KMS-11 (cell line): ENCODE data around the gene SMARCAD1.

ENCODE experiments used
- H2AFZ ChIP-seq: fragments of 200-600 bp; sonication (generic); 2 replicates; pipeline ENCODE4 v1.6.1; 2016; ENCODE audit warnings: antibody characterized with exemption, mixed run types, low read depth
- H3K27ac ChIP-seq: fragments of 200-600 bp; sonication (generic); 2 replicates; pipeline ENCODE4 v1.6.1; 2016; ENCODE audit warnings: mild to moderate bottlenecking, mixed run types
- H3K27me3 ChIP-seq: fragments of 200-600 bp; sonication (generic); 2 replicates; pipeline ENCODE4 v1.6.1; 2017; ENCODE audit warnings: mild to moderate bottlenecking, low read depth, mixed run types, moderate library complexity; ENCODE audit not compliant: insufficient read depth
- H3K36me3 ChIP-seq: fragments of 200-600 bp; sonication (generic); 2 replicates; pipeline ENCODE4 v1.6.1; 2017; ENCODE audit warnings: mild to moderate bottlenecking, mixed run types; ENCODE audit not compliant: insufficient read depth
- H3K4me1 ChIP-seq: fragments of 200-600 bp; sonication (generic); 2 replicates; pipeline ENCODE4 v1.6.1; 2016; ENCODE audit warnings: mild to moderate bottlenecking, low read depth, mixed run types; ENCODE audit not compliant: poor library complexity, severe bottlenecking
- H3K4me2 ChIP-seq: fragments of 200-600 bp; sonication (generic); 2 replicates; pipeline ENCODE4 v1.7.0; 2016; ENCODE audit warnings: mild to moderate bottlenecking, mixed run types
- H3K4me3 ChIP-seq: fragments of 200-600 bp; sonication (generic); IDR thresholded peaks from 2 replicates; pipeline ENCODE4 v1.6.1; 2017; ENCODE audit warnings: low read depth, low read length, mixed read lengths; ENCODE audit not compliant: insufficient read depth
- H3K79me2 ChIP-seq: fragments of 200-600 bp; sonication (generic); 2 replicates; pipeline ENCODE4 v1.6.1; 2016; ENCODE audit warnings: low read depth, mixed run types; ENCODE audit not compliant: insufficient read depth
- H3K9ac ChIP-seq: fragments of 200-600 bp; sonication (generic); 2 replicates; pipeline ENCODE4 v1.6.1; 2016; ENCODE audit warnings: mild to moderate bottlenecking, mixed run types
- H4K20me1 ChIP-seq: fragments of 200-600 bp; sonication (generic); 2 replicates; pipeline ENCODE4 v1.6.1; 2016; ENCODE audit warnings: mild to moderate bottlenecking, mixed run types; ENCODE audit not compliant: insufficient read depth
- CTCF ChIP-seq: fragments of 200-600 bp; sonication (generic); conservative IDR thresholded peaks from 2 replicates; pipeline ENCODE4 v1.6.1; 2017; ENCODE audit warnings: low read depth, mild to moderate bottlenecking, antibody characterized with exemption, low read length, moderate library complexity, mixed read lengths

SMARCAD1 gene

GRCh38 chr4:94238160-94238559, 30.5 kb downstream of the SMARCAD1 start:
- Histone ChIP-seq H3K4me3 (no peak overlapping the region), H3K27me3 (no peaks in the 10 kb centered on the region), H2AFZ (no peak overlapping the region), H3K9ac (no peak overlapping the region), H3K36me3 (no peaks in the 10 kb centered on the region), H3K4me1 (no peaks in the 10 kb centered on the region), H3K27ac (no peak overlapping the region), H3K4me2 (no peak overlapping the region), H3K79me2 (no peaks in the 10 kb centered on the region), H4K20me1 (no peaks in the 10 kb centered on the region)
- TF ChIP-seq CTCF, result no peak

GRCh38 chr4:94240384-94240783, 32.7 kb downstream of the SMARCAD1 start:
- Histone ChIP-seq H3K4me1 (no peaks in the 10 kb centered on the region), H3K36me3 (no peaks in the 10 kb centered on the region), H3K27ac (no peak overlapping the region), H3K4me2 (no peak overlapping the region), H3K4me3 (no peak overlapping the region), H3K9ac (no peak overlapping the region), H3K27me3 (no peaks in the 10 kb centered on the region), H2AFZ (no peak overlapping the region), H4K20me1 (no peaks in the 10 kb centered on the region), H3K79me2 (no peaks in the 10 kb centered on the region)
- no peak for TF ChIP-seq CTCF

GRCh38 chr4:94244087-94244828, 36.6 kb downstream of the SMARCAD1 start:
- Histone ChIP-seq H2AFZ (no peak overlapping the region), H3K9ac (no peak overlapping the region), H3K4me1 (no peaks in the 10 kb centered on the region), H3K36me3 (no peaks in the 10 kb centered on the region), H4K20me1 (no peaks in the 10 kb centered on the region), H3K4me2 (no peak overlapping the region), H3K27ac (no peak overlapping the region), H3K27me3 (no peaks in the 10 kb centered on the region), H3K4me3 (no peak overlapping the region), H3K79me2 (no peaks in the 10 kb centered on the region)
- no peak for TF ChIP-seq CTCF

GRCh38 chr4:94244829-94245185, 37.1 kb downstream of the SMARCAD1 start:
- no peaks in the 10 kb centered on the region for H3K27me3 ChIP-seq

More at GRCh38 chr4:94244829-94245185, 37.1 kb downstream of the SMARCAD1 start:
- Histone ChIP-seq H3K4me2 (no peak overlapping the region), H3K36me3 (no peaks in the 10 kb centered on the region), H3K4me3 (no peak overlapping the region), H3K27ac (no peak overlapping the region), H3K4me1 (no peaks in the 10 kb centered on the region), H3K79me2 (no peaks in the 10 kb centered on the region), H2AFZ (no peak overlapping the region), H3K9ac (no peak overlapping the region), H4K20me1 (no peaks in the 10 kb centered on the region)
- no peak for TF ChIP-seq CTCF
